Measurements from ENCODE around the gene UBE2U. TPM values are rescaled to one million over a fixed set of nuclear protein-coding genes. Genes with fewer than 3 reads are reported as not detected.

The UBE2U gene
- total and polyA plus RNA-seq, 2 of the 4 experiments (the other 2 are of a cell fraction): not detected

DNA sequence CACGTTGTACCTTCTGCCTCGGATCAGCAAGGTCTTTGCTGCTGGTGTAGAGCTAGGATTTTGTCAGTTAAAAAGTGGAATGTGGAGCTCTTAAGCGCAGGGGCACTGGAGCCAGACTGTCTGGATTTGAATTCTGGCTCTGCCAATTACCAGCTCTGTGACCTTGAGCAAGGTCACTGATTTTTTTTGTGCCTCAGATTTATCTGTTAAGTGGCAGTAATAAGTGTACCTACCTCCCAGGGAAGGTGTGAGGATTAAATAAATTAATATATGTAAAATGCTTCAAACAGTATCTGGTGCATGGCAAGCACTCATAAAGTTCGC, 40.3 kb downstream of the UBE2U start:
- H3K4me1 ChIP-seq (ENCODE audit: control insufficient read depth, insufficient read depth, low read length): no peaks in the 10 kb centered on the region
- H2BK5ac ChIP-seq (ENCODE audit: low read depth, low read length, poor library complexity, severe bottlenecking): no peak overlapping the region
- H2BK15ac ChIP-seq (ENCODE audit: low read depth, low read length): no peak overlapping the region
- no TSS peak for BruUV-seq (replicated peaks)
- H4K5ac ChIP-seq (ENCODE audit: low read depth, low read length): no peak overlapping the region
- H4K8ac ChIP-seq (ENCODE audit: low read depth in 2 of 2, low read length in 2 of 2): no peak overlapping the region
- no peaks in the 10 kb centered on the region for H3K79me1 ChIP-seq (ENCODE audit: low read depth in 1 of 2, low read length in 2 of 2)
- no peak overlapping the region for H3K4me3 ChIP-seq (ENCODE audit: insufficient read depth, low read depth, low read length)
- no peak overlapping the region for H2AFZ ChIP-seq (replicated peaks; ENCODE audit: low read length, poor library complexity)
- no peak overlapping the region; the same call in 1 of the 2 replicates for H2BK20ac ChIP-seq (ENCODE audit: low read depth, low read length)
- H2BK120ac ChIP-seq (ENCODE audit: low read depth, low read length): no peak overlapping the region
- H3K56ac ChIP-seq (ENCODE audit: extremely low read depth, insufficient read depth, low read length): no peak overlapping the region
- intact Hi-C loops (cut with micrococcal nuclease) (loop anchor here (1.0 to 10.0 kb wide), 7 partner anchors 79 to 628 kb away; no protein-coding TSS in a partner anchor), in situ Hi-C loops (cut with MboI; ENCODE audit: low sequenced_read_pairs) (loop anchor here (5.0 to 10.0 kb wide), 5 partner anchors 81 to 626 kb away; partner anchors contain the start of gene ROR1), dilution Hi-C loops (cut with HindIII; ENCODE audit: low sequenced_read_pairs, unreplicated experiment) (no loop called here)
- no peak overlapping the region for H2AK9ac ChIP-seq (replicated peaks; ENCODE audit: low read depth, low read length, poor library complexity)
- no peaks in the 10 kb centered on the region for H3K9me1 ChIP-seq (ENCODE audit: insufficient read depth, low read length)
- H3K14ac ChIP-seq (replicated peaks; ENCODE audit: low read depth, low read length): no peak overlapping the region
- WGBS, 2 experiments (ENCODE audit: extremely low coverage in 2 of 2, insufficient read length in 1 of 2): no CpG with 5 or more reads among the region's 4 CpGs
- H3K9ac ChIP-seq (ENCODE audit: low read depth, low read length): no peak overlapping the region
- H3K27ac ChIP-seq (ENCODE audit: insufficient read depth, low read length): no peak overlapping the region
- H2AK5ac ChIP-seq (ENCODE audit: low read depth, low read length): no peak overlapping the region
- POLR2A ChIA-PET (ENCODE audit: unreplicated experiment): no interaction called here
- no peaks in the 10 kb centered on the region for H4K20me1 ChIP-seq (ENCODE audit: insufficient read depth, low read length)
- H4K91ac ChIP-seq (ENCODE audit: insufficient read depth, low read depth, low read length): no peak overlapping the region
- H3K18ac ChIP-seq (ENCODE audit: low read depth, low read length): no peak overlapping the region
- CTCF ChIA-PET: interaction anchor here (1.0 to 1.4 kb wide), 2 partner anchors 321 to 569 kb away, joined by 3 to 6 read pairs; no protein-coding TSS in a partner anchor
- H3K36me3 ChIP-seq (ENCODE audit: control insufficient read depth, insufficient read depth, low read length): no peaks in the 10 kb centered on the region
- no peak for TF ChIP-seq SMC3 (IDR thresholded peaks at IDR 0.05; ENCODE audit: low read depth, low read length)
- no peak for TF ChIP-seq RAD21 (IDR thresholded peaks at IDR 0.05; ENCODE audit: low read length)
- TF ChIP-seq CTCF (conservative IDR thresholded peaks at IDR 0.05; ENCODE audit: low read depth, low read length): no peak
- no peak for TF ChIP-seq MXI1 (IDR thresholded peaks at IDR 0.05; ENCODE audit: borderline replicate concordance, low read depth, low read length)
- no peak for TF ChIP-seq RFX5 (IDR thresholded peaks at IDR 0.05; ENCODE audit: low read depth, low read length)
- no peak for TF ChIP-seq USF2 (IDR thresholded peaks at IDR 0.05; ENCODE audit: low read depth, low read length)
- no peak for TF ChIP-seq RCOR1 (IDR thresholded peaks at IDR 0.05; ENCODE audit: insufficient replicate concordance, low read length)
- TF ChIP-seq MAFK (IDR thresholded peaks at IDR 0.05; ENCODE audit: low read depth, low read length): no peak
- no peak for TF ChIP-seq BHLHE40 (IDR thresholded peaks at IDR 0.05; ENCODE audit: low read depth, low read length)
- TF ChIP-seq POLR2A (IDR thresholded peaks at IDR 0.05; ENCODE audit: low read depth, low read length): no peak
- no peak for TF ChIP-seq NFE2L2 (IDR thresholded peaks at IDR 0.05; ENCODE audit: low read depth, low read length)
- TF ChIP-seq CEBPB (IDR thresholded peaks at IDR 0.05; ENCODE audit: low read depth, low read length): no peak
- no peak for TF ChIP-seq MAZ (IDR thresholded peaks at IDR 0.05; ENCODE audit: borderline replicate concordance, low read depth, low read length)
- TF ChIP-seq CHD1 (IDR thresholded peaks at IDR 0.05; ENCODE audit: low read depth, low read length): no peak
- TF ChIP-seq FOS (IDR thresholded peaks at IDR 0.05; ENCODE audit: low read depth, low read length): no peak
- TF ChIP-seq ELK1 (IDR thresholded peaks at IDR 0.05; ENCODE audit: borderline replicate concordance, low read depth, low read length): no peak
- ATAC-seq (ENCODE audit: low read depth) (no peak), DNase-seq (no peak)
- H3K9me3 ChIP-seq (ENCODE audit: control insufficient read depth, insufficient read depth, low read length): no peaks in the 10 kb centered on the region
- H3K23ac ChIP-seq (ENCODE audit: low read depth, low read length): no peak overlapping the region
- H3K4me2 ChIP-seq (ENCODE audit: low read depth, low read length): no peak overlapping the region
- H3K27me3 ChIP-seq (ENCODE audit: control insufficient read depth, insufficient read depth, low read length): peaks cover 3% of the 10 kb centered on the region
- H3K4ac ChIP-seq (ENCODE audit: low read depth, low read length): no peak overlapping the region
